HCT116 (cell line): Measurements from ENCODE around the gene LYSMD4. TPM values are rescaled to one million over a fixed set of nuclear protein-coding genes. Genes with fewer than 3 reads are reported as not detected.

Experiments
- ATAC-seq: fragments of 200-7000 bp; cut with Tn5 transposase; 2 replicates; pipeline ENCODE4 v1.9.1; 2020; ENCODE audit warnings: mild to moderate bottlenecking, moderate library complexity
- BruUV-seq: library from RNA; stranded (reverse); fragments of 400-500 nt; replicated peaks from 2 replicates; lab custom pipeline; 2021; lab: Mats Ljungman, UMichigan
- CTCF ChIA-PET: fragments of 300-600 bp; sonication (Branson Sonifier 250); formaldehyde crosslinking; loops from one replicate; lab custom pipeline; 2021; ENCODE audit warnings: antibody characterized with exemption; lab: Charles Lee
- POLR2A ChIA-PET: fragments of 300-600, 350-600 bp; sonication (Branson Sonifier 250); formaldehyde crosslinking; loops from one replicate; lab custom pipeline; 2021; ENCODE audit warnings: antibody characterized with exemption; lab: Charles Lee
- RAD21 ChIA-PET, 2 experiments: fragments of 300-600 bp; sonication (Branson Sonifier 250); formaldehyde crosslinking; loops; one replicate each; lab custom pipeline; 2023; ENCODE audit warnings: low total read pairs in 2 of 2; ENCODE audit not compliant: uncharacterized antibody in 2 of 2, unreplicated experiment in 2 of 2, low non-redundant PET in 1 of 2; lab: Charles Lee
- DNase-seq: peaks from one replicate; pipeline ENCODE4 v3.0.0-alpha.2; 2010; ENCODE audit warnings: low read depth, low spot score
- H2AFZ ChIP-seq: fragments of 200-600 bp; shearing (Covaris generic), sonication (generic); 2 replicates; pipeline ENCODE4 v1.6.1; 2017; ENCODE audit warnings: low read depth, mixed run types, mixed read lengths, antibody characterized with exemption, low read length; ENCODE audit not compliant: poor library complexity, severe bottlenecking
- H3K27ac ChIP-seq: 2 replicates; pipeline ENCODE4 v1.5.1; 2012; ENCODE audit warnings: low read depth, low read length
- H3K27me3 ChIP-seq: fragments of 200-600 bp; sonication (generic); 2 replicates; pipeline ENCODE4 v1.6.1; 2016; ENCODE audit warnings: mixed run types, low read length, mixed read lengths; ENCODE audit not compliant: insufficient read depth
- H3K36me3 ChIP-seq, 2 experiments: fragments of 200-500 bp in 1 of 2; fragments of 200-600 bp in 1 of 2; sonication (Bioruptor generic) in 1 of 2; sonication (generic) in 1 of 2; 2 replicates each; pipeline versions ENCODE4 v1.5.1 to v1.6.1; 2014 to 2016; ENCODE audit warnings: low read length in 2 of 2, inconsistent platforms in 1 of 2, mixed read lengths in 1 of 2, mixed run types in 1 of 2; ENCODE audit not compliant: insufficient read depth in 2 of 2, control insufficient read depth in 1 of 2
- H3K4me1 ChIP-seq, 2 experiments: fragments of 200-600 bp in 1 of 2; sonication (generic) in 1 of 2; 2 replicates each; pipeline versions ENCODE4 v1.5.1 to v1.6.1; 2012 to 2017; ENCODE audit warnings: low read length in 2 of 2, inconsistent platforms in 1 of 2, mild to moderate bottlenecking in 1 of 2, mixed read lengths in 1 of 2, mixed run types in 1 of 2, moderate library complexity in 1 of 2; ENCODE audit not compliant: insufficient read depth in 2 of 2, control insufficient read depth in 1 of 2
- H3K4me2 ChIP-seq: fragments of 200-600 bp; sonication (generic); 2 replicates; pipeline ENCODE4 v1.6.1; 2017; ENCODE audit warnings: mixed run types, low read length, mixed read lengths
- H3K4me3 ChIP-seq, 2 experiments: fragments of 200-600 bp in 1 of 2; sonication (generic) in 1 of 2; replicated peaks in 1 of 2; 2 replicates each; pipeline ENCODE4 v1.5.1; 2011 to 2016; ENCODE audit warnings: low read length in 2 of 2, control low read depth in 1 of 2, low read depth in 1 of 2, mild to moderate bottlenecking in 1 of 2, mixed read lengths in 1 of 2, mixed run types in 1 of 2
- H3K79me2 ChIP-seq: fragments of 200-600 bp; sonication (generic); 2 replicates; pipeline ENCODE4 v1.6.1; 2017; ENCODE audit warnings: mild to moderate bottlenecking, mixed run types, low read length, moderate library complexity, mixed read lengths; ENCODE audit not compliant: insufficient read depth
- H3K9ac ChIP-seq: fragments of 200-600 bp; sonication (generic); 2 replicates; pipeline ENCODE4 v1.6.1; 2016; ENCODE audit warnings: low read length, mixed read lengths
- H3K9me2 ChIP-seq: fragments of 200-600 bp; sonication (generic), shearing (Covaris generic); 2 replicates; pipeline ENCODE4 v1.6.1; 2017; ENCODE audit warnings: mixed run types, mild to moderate bottlenecking, moderate library complexity; ENCODE audit not compliant: insufficient read depth
- H3K9me3 ChIP-seq, 2 experiments: fragments of 200-500 bp in 1 of 2; fragments of 200-600 bp in 1 of 2; sonication (Bioruptor generic) in 1 of 2; sonication (generic) in 1 of 2; 2 replicates each; pipeline ENCODE4 v1.6.1; 2014 to 2017; ENCODE audit warnings: low read length in 2 of 2, mixed read lengths in 2 of 2, inconsistent platforms in 1 of 2, low read depth in 1 of 2, mild to moderate bottlenecking in 1 of 2, mixed run types in 1 of 2, moderate library complexity in 1 of 2; ENCODE audit not compliant: control insufficient read depth in 1 of 2, insufficient read depth in 1 of 2
- H4K20me1 ChIP-seq: fragments of 200-600 bp; sonication (generic), shearing (Covaris generic); 2 replicates; pipeline ENCODE4 v1.6.1; 2017; ENCODE audit warnings: mixed run types, mild to moderate bottlenecking, moderate library complexity; ENCODE audit not compliant: insufficient read depth
- ATF3 ChIP-seq: IDR thresholded peaks from 2 replicates; pipeline ENCODE4 v1.6.1; 2012
- CBX3 ChIP-seq: IDR thresholded peaks from 2 replicates; pipeline ENCODE4 v1.6.1; 2012; ENCODE audit warnings: low read depth
- CTCF ChIP-seq, 3 experiments: fragments of 200-600 bp in 1 of 3; sonication (generic) in 1 of 3; IDR thresholded peaks in 2 of 3; conservative IDR thresholded peaks in 1 of 3; 2 replicates each; pipeline ENCODE4 v1.5.1; 2012 to 2017; ENCODE audit warnings: low read depth in 2 of 3, low read length in 2 of 3, antibody characterized with exemption in 1 of 3, borderline replicate concordance in 1 of 3, control low read depth in 1 of 3, mild to moderate bottlenecking in 1 of 3, mixed read lengths in 1 of 3, mixed run types in 1 of 3, moderate library complexity in 1 of 3; ENCODE audit not compliant: insufficient read depth in 1 of 3
- EZH2 ChIP-seq: fragments of 200-600 bp; sonication (generic); IDR thresholded peaks from 2 replicates; pipeline ENCODE4 v1.6.1; 2017; ENCODE audit warnings: antibody characterized with exemption, mixed run types
- EZH2phosphoT487 ChIP-seq: fragments of 200-600 bp; IDR thresholded peaks from 2 replicates; pipeline ENCODE4 v1.6.1; 2018; ENCODE audit warnings: antibody characterized with exemption, borderline replicate concordance
- POLR2AphosphoS5 ChIP-seq: IDR thresholded peaks from 2 replicates; pipeline ENCODE4 v1.6.1; 2011; ENCODE audit warnings: mild to moderate bottlenecking, low read depth, low read length, moderate library complexity
- SIN3A ChIP-seq: IDR thresholded peaks from 2 replicates; pipeline ENCODE4 v1.6.1; 2012; ENCODE audit warnings: low read depth
- SP1 ChIP-seq: IDR thresholded peaks from 2 replicates; pipeline ENCODE4 v1.6.1; 2012; ENCODE audit warnings: low read depth
- TCF7L2 ChIP-seq: IDR thresholded peaks from 2 replicates; pipeline ENCODE4 v1.7.0; 2011; ENCODE audit warnings: borderline replicate concordance, inconsistent platforms; ENCODE audit not compliant: insufficient read depth, insufficient read length; ENCODE audit errors: extremely low read depth
- intact Hi-C: fragments of 100-400 bp; cut with micrococcal nuclease; formaldehyde crosslinking; loops from 2 replicates; pipeline ENCODE4 v1.10.0; 2022
- total RNA-seq: library from RNA; stranded (reverse); gene quantifications from one replicate; pipeline ENCODE4 v1.2.1, GENCODE V29; 2021; ENCODE audit not compliant: unreplicated experiment
- TF ChIP-seq, protein P1 (sequence below): IDR thresholded peaks from 2 replicates; pipeline ENCODE4 v1.6.1; 2011; ENCODE audit warnings: mild to moderate bottlenecking, low read length, moderate library complexity; ENCODE audit not compliant: insufficient replicate concordance; ENCODE audit errors: extremely low read depth

The LYSMD4 gene
- total RNA-seq, 1 experiment from 2014 or later, result 8.6 TPM

DNA sequence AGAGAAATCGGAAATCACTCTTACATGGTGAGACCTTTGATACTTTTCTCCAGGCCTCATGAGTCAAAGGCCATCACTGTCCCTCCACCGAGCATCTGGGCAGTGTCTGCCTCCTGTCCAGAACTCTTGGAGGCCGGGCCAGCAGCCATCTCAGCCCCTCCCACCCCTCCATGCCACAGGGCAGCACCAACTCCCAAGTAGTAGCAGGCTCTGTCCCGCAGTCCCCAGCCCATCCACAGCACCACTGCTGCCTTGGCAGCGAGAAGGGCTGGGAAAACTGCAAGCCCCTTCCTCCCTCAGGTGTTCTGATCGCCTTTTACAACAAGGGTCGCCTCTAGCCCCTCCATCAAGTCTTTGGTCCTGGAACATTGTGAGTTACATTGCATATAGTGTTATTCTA, 5.5 kb downstream of the LYSMD4 start (continued):
- TF ChIP-seq CTCF (IDR thresholded peaks at IDR 0.05 in 2 of 3, conservative IDR thresholded peaks at IDR 0.05 in 1 of 3; ENCODE audit: borderline replicate concordance in 1 of 3, insufficient read depth in 1 of 3, low read depth in 2 of 3, low read length in 2 of 3), result no peak
- no peak for TF ChIP-seq EZH2
- no peak for TF ChIP-seq TCF7L2

GRCh38 chr15:99727330-99727729, 5.9 kb downstream of the LYSMD4 start:
- Histone ChIP-seq H3K9ac (no peak overlapping the region), H2AFZ (no peak overlapping the region), H3K27me3 (no peaks in the 10 kb centered on the region), H3K4me3 (no peak overlapping the region), H3K27ac (no peak overlapping the region), H3K9me2 (no peaks in the 10 kb centered on the region), H3K4me2 (no peak overlapping the region), H3K4me1 (peaks cover 0 to 4% of the 10 kb centered on the region in 2 experiments; a peak in 1 of 4 replicates), H3K9me3 (peaks cover 0 to 6% of the 10 kb centered on the region in 2 experiments; a peak in 1 of 4 replicates), H4K20me1 (no peaks in the 10 kb centered on the region), H3K36me3 (no peaks in the 10 kb centered on the region), H3K79me2 (no peaks in the 10 kb centered on the region)
- ATAC-seq, result no peak
- no peak for TF ChIP-seq SIN3A
- TF ChIP-seq ATF3, result no peak
- TF ChIP-seq SP1, result no peak
- no peak for TF ChIP-seq CBX3
- no peak for TF ChIP-seq EZH2phosphoT487
- TF ChIP-seq POLR2AphosphoS5, result no peak
- TF ChIP-seq, protein P1, sequence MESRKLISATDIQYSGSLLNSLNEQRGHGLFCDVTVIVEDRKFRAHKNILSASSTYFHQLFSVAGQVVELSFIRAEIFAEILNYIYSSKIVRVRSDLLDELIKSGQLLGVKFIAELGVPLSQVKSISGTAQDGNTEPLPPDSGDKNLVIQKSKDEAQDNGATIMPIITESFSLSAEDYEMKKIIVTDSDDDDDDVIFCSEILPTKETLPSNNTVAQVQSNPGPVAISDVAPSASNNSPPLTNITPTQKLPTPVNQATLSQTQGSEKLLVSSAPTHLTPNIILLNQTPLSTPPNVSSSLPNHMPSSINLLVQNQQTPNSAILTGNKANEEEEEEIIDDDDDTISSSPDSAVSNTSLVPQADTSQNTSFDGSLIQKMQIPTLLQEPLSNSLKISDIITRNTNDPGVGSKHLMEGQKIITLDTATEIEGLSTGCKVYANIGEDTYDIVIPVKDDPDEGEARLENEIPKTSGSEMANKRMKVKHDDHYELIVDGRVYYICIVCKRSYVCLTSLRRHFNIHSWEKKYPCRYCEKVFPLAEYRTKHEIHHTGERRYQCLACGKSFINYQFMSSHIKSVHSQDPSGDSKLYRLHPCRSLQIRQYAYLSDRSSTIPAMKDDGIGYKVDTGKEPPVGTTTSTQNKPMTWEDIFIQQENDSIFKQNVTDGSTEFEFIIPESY, result no peak
- no peak for DNase-seq
- intact Hi-C loops, result no loop called here
- ChIA-PET POLR2A (no interaction called here), CTCF (no interaction called here), RAD21 (no interaction called here)
- BruUV-seq, result no TSS peak
